Ectodermal cell (in vitro differentiated cells): ENCODE results near the gene TMEM18. TPM values are rescaled to one million over a fixed set of nuclear protein-coding genes. Genes with fewer than 3 reads are reported as not detected.

Experiments
- H3K27ac ChIP-seq: 2 replicates; pipeline ENCODE4 v1.7.0; 2013; ENCODE audit warnings: mild to moderate bottlenecking, low read depth, low read length; ENCODE audit not compliant: insufficient read depth, poor library complexity, severe bottlenecking
- H3K27me3 ChIP-seq: 2 replicates; pipeline ENCODE4 v1.7.0; 2013; ENCODE audit warnings: mild to moderate bottlenecking, low read length; ENCODE audit not compliant: insufficient read depth, control insufficient read depth, poor library complexity, severe bottlenecking
- H3K36me3 ChIP-seq: one replicate; pipeline ENCODE4 v1.7.0; 2013; ENCODE audit warnings: low read length; ENCODE audit not compliant: control insufficient read depth, insufficient read depth
- H3K4me1 ChIP-seq: one replicate; pipeline ENCODE4 v1.7.0; 2013; ENCODE audit warnings: low read length; ENCODE audit not compliant: control insufficient read depth, insufficient read depth
- H3K4me3 ChIP-seq: 2 replicates; pipeline ENCODE4 v1.7.0; 2013; ENCODE audit warnings: low read depth, low read length, control low read depth; ENCODE audit not compliant: insufficient read depth
- H3K9me3 ChIP-seq: 2 replicates; pipeline ENCODE4 v1.7.0; 2013; ENCODE audit warnings: mild to moderate bottlenecking, low read length, moderate library complexity; ENCODE audit not compliant: control insufficient read depth
- WGBS, 2 experiments: methylation state at CpG; one replicate each; pipeline ENCODE4 v1.1.7; 2013; ENCODE audit warnings: missing lambda C conversion rate in 2 of 2; 5-methylcytosine and 5-hydroxymethylcytosine counted together
- polyA plus RNA-seq, 4 experiments: library from polyadenylated mRNA; stranded (reverse); fragments of 50-300 nt; gene quantifications; one replicate each; pipeline ENCODE4 v1.2.3, GENCODE V29; 2013

Gene TMEM18
- 25.5 TPM for polyA plus RNA-seq (2013, experiment 1 of 4)
- 32.4 TPM for polyA plus RNA-seq (2013, experiment 2 of 4)
- polyA plus RNA-seq (2013, experiment 3 of 4): 27.5 TPM
- 29.6 TPM for polyA plus RNA-seq (2013, experiment 4 of 4)

DNA sequence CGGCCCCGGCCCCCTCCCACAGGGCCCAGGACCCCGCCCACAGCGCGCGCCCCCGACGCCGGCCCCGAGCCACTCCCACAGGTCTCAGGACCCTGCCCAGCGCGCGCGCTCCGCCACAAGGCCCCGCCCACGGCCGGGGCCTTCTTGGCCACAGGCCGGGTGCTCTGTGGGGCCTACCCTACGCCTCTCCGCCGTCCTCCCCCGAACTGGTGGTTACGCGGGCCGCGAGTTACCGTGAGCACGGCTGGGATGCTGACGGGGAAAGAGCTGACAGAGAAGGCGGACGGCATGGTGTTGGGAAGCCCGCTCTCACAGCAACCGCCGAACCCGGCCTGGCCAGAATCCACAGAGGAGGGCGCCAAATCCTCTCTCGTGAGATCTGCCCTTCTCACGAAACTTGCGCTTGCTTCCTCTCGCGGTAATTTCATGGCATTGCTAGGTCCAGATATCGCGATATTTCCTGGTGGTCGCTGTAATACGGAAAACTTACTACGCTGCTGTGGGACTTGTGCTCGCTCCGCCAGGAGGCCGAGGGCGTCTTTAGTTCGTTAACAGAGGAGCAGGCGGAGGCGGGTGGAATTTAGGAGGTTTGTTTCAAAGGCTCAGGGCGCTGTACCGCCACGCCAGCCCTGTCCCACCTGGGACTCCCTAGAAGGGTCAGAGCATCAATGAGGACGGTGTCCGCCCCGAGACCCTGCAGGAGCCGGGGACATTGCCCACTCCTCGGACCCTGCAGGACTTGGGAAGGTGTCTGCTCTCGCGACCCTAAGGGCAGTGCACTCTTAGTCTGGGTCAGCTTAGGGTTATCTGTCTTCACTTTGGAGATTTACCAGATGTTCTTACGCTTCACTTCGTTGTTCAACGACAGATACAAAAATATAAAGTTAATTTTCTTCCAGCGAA lies at the start of gene TMEM18:
TSS of gene TMEM18 (minus strand) at position 351 of the 903 bp plus-strand sequence. CDS start at position 290, 61 bp downstream.
- Histone ChIP-seq H3K4me3 (peak within 1 kb of the TSS; percentile 92), H3K9me3 (no peaks in the 10 kb centered on the region), H3K36me3 (no peaks in the 10 kb centered on the region), H3K4me1 (peaks cover 9% of the 10 kb centered on the region), H3K27ac (peak within 1 kb of the TSS; percentile 99), H3K27me3 (no peaks in the 10 kb centered on the region)
- 1% methylated on average over 68 of the region's 68 CpGs for WGBS, 2 experiments

DNA sequence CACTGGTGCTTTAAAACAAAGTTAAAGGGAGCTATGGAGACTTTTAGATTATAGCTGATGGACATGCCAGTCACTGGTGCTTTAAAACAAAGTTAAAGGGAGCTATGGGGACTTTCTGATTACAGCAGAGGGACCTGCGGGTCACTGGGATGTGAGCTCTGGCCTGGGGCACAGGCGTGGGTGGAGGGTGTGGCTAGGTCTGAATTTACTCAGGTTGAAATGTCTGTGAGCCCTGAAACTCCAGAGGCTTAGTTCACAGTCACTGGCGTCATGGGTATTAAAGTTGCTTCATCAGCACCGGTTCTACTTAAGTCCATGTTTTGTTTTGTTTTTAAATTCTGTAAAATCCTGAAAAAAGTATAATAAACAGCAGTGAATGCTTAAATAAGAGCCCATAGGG lies 49.0 kb upstream of the TMEM18 start:
- Histone ChIP-seq H3K36me3 (no peaks in the 10 kb centered on the region), H3K27ac (no peak overlapping the region), H3K9me3 (no peaks in the 10 kb centered on the region), H3K4me3 (no peak overlapping the region), H3K27me3 (no peaks in the 10 kb centered on the region), H3K4me1 (no peaks in the 10 kb centered on the region)
- WGBS, 2 experiments: 91 to 94% methylated on average over 4 of the region's 4 CpGs

DNA sequence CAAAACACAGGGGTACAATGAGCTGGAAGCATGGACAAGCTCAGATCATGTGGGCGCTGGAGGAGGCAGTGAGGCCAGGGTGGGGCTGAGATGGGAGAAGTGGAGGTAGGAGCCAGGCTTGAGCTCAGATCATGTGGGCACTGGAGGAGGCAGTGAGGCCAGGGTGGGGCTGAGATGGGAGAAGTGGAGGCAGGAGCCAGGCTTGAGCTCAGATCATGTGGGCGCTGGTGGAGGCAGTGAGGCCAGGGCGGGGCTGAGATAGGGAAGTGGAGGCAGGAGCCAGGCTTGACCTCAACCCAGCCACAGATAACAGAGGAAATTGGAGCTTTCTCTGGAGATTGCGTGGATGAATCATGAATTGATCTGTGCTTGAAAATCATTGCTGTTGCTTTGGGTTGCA lies 48.3 kb upstream of the TMEM18 start:
- H3K4me3 ChIP-seq: no peak overlapping the region
- WGBS, 2 experiments: 96 to 98% methylated on average over 4 of the region's 4 CpGs
- H3K27ac ChIP-seq: no peak overlapping the region
- H3K36me3 ChIP-seq: no peaks in the 10 kb centered on the region
- no peaks in the 10 kb centered on the region for H3K27me3 ChIP-seq
- no peaks in the 10 kb centered on the region for H3K9me3 ChIP-seq
- H3K4me1 ChIP-seq: no peaks in the 10 kb centered on the region

GRCh38 chr2:723761-724160 lies 46.6 kb upstream of the TMEM18 start:
- no peaks in the 10 kb centered on the region for H3K9me3 ChIP-seq
- 88 to 90% methylated on average over 5 of the region's 5 CpGs for WGBS, 2 experiments
- H3K27ac ChIP-seq: no peak overlapping the region
- H3K36me3 ChIP-seq: no peaks in the 10 kb centered on the region
- no peak overlapping the region for H3K4me3 ChIP-seq
- H3K27me3 ChIP-seq: no peaks in the 10 kb centered on the region
- no peaks in the 10 kb centered on the region for H3K4me1 ChIP-seq

GRCh38 chr2:720842-721241 lies 43.6 kb upstream of the TMEM18 start:
- Histone ChIP-seq H3K27me3 (no peaks in the 10 kb centered on the region), H3K27ac (no peak overlapping the region), H3K9me3 (no peaks in the 10 kb centered on the region), H3K36me3 (no peaks in the 10 kb centered on the region), H3K4me1 (peaks cover 5% of the 10 kb centered on the region), H3K4me3 (no peak overlapping the region)
- WGBS, 2 experiments: 93 to 95% methylated on average over 21 of the region's 21 CpGs

- Histone ChIP-seq H3K36me3 (no peaks in the 10 kb centered on the region), H3K9me3 (no peaks in the 10 kb centered on the region), H3K27ac (no peak overlapping the region), H3K27me3 (no peaks in the 10 kb centered on the region), H3K4me1 (peaks cover 5% of the 10 kb centered on the region), H3K4me3 (no peak overlapping the region)
- WGBS, 2 experiments: 84 to 87% methylated on average over 9 of the region's 9 CpGs
Observed at GRCh38 chr2:719734-720133, 42.5 kb upstream of the TMEM18 start.

- Histone ChIP-seq H3K4me1 (peaks cover 5% of the 10 kb centered on the region), H3K9me3 (no peaks in the 10 kb centered on the region), H3K27me3 (no peaks in the 10 kb centered on the region), H3K4me3 (no peak overlapping the region), H3K36me3 (no peaks in the 10 kb centered on the region), H3K27ac (no peak overlapping the region)
Observed at GRCh38 chr2:719191-719590, 42.0 kb upstream of the TMEM18 start.

GRCh38 chr2:717661-718060 lies 40.5 kb upstream of the TMEM18 start:
- Histone ChIP-seq H3K27me3 (no peaks in the 10 kb centered on the region), H3K9me3 (no peaks in the 10 kb centered on the region), H3K4me3 (no peak overlapping the region), H3K4me1 (peaks cover 5% of the 10 kb centered on the region), H3K27ac (no peak overlapping the region), H3K36me3 (no peaks in the 10 kb centered on the region)
- WGBS, 2 experiments: 94% methylated on average over 5 of the region's 5 CpGs

DNA sequence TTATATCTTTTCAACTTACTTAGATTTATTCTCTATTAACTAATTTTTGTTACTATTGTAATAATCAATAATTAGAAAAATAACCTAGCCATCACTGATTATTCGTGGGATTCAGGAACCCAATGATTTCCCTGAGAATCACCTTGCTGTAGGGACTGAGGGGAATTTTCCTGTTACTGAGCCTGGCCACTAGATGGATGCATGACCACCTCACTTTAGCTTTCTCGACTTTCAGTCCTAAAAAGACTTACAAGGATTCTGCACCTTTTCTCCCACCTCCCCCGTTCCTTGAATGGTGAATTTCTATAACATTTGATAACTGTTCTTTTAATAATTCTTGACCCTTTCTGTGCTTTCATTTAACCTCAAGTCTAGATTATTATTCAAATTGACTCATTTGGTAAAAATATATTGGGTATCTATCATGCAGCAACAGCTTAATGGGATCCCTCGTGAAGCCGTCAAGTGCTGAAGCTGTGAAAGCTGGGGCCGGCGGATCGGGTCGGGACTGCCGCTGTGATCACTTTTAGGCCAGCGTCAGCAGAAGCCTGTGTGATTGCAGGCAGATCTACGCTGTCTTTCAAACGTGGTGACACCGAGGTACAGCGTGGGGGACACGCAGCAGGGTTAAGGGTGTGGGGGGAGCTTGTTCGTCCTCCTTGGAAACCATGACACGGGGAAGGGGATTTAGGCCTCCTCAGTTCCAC lies 38.8 kb upstream of the TMEM18 start:
- no peaks in the 10 kb centered on the region for H3K27me3 ChIP-seq
- peaks cover 5% of the 10 kb centered on the region for H3K4me1 ChIP-seq
- H3K9me3 ChIP-seq: no peaks in the 10 kb centered on the region
- no peaks in the 10 kb centered on the region for H3K36me3 ChIP-seq
- H3K27ac ChIP-seq: no peak overlapping the region
- no peak overlapping the region for H3K4me3 ChIP-seq
- 64 to 67% methylated on average over 18 of the region's 18 CpGs for WGBS, 2 experiments

- 73 to 78% methylated on average over 2 of the region's 2 CpGs for WGBS, 2 experiments
- H3K4me3 ChIP-seq: no peak overlapping the region
- no peaks in the 10 kb centered on the region for H3K36me3 ChIP-seq
- no peaks in the 10 kb centered on the region for H3K9me3 ChIP-seq
- no peaks in the 10 kb centered on the region for H3K27me3 ChIP-seq
- H3K4me1 ChIP-seq: peaks cover 5% of the 10 kb centered on the region
- H3K27ac ChIP-seq: no peak overlapping the region
Observed at GRCh38 chr2:715038-715437, 37.8 kb upstream of the TMEM18 start.
